ENCODE measurements around the gene PASK.

Gene PASK

DNA sequence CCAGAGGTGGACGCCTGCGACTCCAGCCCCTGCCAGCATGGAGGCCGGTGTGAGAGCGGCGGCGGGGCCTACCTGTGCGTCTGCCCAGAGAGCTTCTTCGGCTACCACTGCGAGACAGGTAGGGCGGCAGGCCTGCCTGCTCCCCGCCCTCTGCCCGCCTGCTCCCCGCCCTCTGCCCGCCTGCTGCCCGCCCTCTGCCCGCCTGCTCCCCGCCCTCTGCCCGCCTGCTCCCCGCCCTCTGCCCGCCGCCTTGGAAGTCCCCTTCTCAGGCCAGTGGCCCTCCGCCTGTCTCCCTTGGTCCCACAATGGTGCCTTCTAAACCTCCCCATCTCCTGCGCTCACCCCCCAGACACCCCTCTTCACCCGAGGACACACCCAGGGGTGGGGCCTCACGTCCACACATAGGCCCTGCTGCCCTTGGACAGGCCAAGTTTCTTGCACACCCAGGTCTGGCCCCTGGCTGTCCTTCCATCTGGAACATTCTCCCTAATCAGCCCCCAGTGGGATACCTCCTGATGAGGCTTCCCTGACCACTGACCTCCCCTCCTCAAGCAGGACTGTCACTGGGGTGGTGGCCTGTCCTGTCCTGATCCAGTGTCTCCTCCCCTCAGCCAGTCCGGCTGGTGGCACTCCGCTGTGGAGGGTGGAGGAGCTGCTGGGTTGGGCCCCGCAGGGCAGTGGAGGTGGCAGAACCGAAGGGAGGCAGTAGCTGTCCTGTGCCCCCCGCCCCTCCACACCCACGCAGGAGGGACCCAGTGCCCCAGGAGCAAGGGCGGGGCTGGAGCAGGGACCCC is 85.1 kb downstream of the PASK start:
- H3K36me3 ChIP-seq (ENCODE audit: insufficient read depth, low read depth, low read length) = no peaks in the 10 kb centered on the region
- no peaks in the 10 kb centered on the region for H3K27me3 ChIP-seq (ENCODE audit: insufficient read depth, low read length)
- no peaks in the 10 kb centered on the region for H3K9me3 ChIP-seq (ENCODE audit: insufficient read depth, low read depth, low read length)
- no peaks in the 10 kb centered on the region for H3K4me1 ChIP-seq (ENCODE audit: insufficient read depth, low read length)
- H3K4me3 ChIP-seq (ENCODE audit: low read length) = peak overlapping the region; percentile 38; the same call in 1 of the 2 replicates
- H3K27ac ChIP-seq (ENCODE audit: low read length) = no peak overlapping the region
- H3K9ac ChIP-seq (ENCODE audit: low read depth, low read length) = no peak overlapping the region

DNA sequence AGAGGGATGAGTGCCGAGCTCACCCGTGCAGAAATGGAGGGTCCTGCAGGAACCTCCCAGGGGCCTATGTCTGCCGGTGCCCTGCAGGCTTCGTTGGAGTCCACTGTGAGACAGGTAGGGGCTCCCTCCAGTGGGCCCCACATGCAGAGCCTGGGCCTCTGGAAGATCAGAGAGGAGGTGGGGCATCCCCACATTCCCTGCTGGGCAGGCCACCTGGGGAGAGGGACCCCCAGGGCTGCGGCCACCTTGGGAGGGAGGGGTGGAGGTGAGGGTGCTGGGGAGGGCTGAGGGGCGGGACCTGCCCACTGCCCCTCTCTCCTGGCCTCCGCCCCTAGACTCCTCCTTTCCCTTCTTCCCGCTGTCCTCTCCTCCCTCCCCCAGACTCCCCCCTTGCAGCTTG is 85.7 kb downstream of the PASK start:
- no peaks in the 10 kb centered on the region for H3K36me3 ChIP-seq (ENCODE audit: insufficient read depth, low read depth, low read length)
- H3K9ac ChIP-seq (ENCODE audit: low read depth, low read length) = no peak overlapping the region
- no peaks in the 10 kb centered on the region for H3K4me1 ChIP-seq (ENCODE audit: insufficient read depth, low read length)
- peak overlapping the region; percentile 38; the same call in 1 of the 2 replicates for H3K4me3 ChIP-seq (ENCODE audit: low read length)
- no peak overlapping the region for H3K27ac ChIP-seq (ENCODE audit: low read length)
- H3K27me3 ChIP-seq (ENCODE audit: insufficient read depth, low read length) = no peaks in the 10 kb centered on the region
- no peaks in the 10 kb centered on the region for H3K9me3 ChIP-seq (ENCODE audit: insufficient read depth, low read depth, low read length)

DNA sequence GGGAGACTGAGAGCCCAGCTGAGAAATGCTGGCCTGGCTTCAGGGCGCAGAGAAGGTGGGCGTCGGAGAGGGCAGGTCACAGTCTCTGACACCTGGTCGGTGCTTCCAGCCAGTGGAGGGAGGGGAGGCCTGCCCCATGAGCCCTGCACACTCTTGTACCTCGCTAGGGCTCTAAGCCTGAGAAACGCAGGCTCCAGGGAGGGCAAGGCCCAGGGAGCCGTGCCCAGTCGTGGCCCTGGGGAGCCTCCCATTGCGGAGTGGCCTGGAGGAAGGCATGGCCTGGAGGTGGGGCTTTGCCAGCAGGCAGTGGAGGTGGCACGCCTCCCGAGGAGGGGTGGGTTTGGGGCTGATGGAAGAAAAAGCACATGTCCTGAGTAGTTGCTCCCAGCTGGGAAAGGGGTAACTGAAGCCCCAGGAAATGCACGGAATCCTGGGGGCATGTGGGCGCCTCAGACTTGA is 86.2 kb downstream of the PASK start:
- H3K4me3 ChIP-seq (ENCODE audit: low read length) = no peak overlapping the region
- no peaks in the 10 kb centered on the region for H3K36me3 ChIP-seq (ENCODE audit: insufficient read depth, low read depth, low read length)
- no peaks in the 10 kb centered on the region for H3K4me1 ChIP-seq (ENCODE audit: insufficient read depth, low read length)
- no peak overlapping the region for H3K27ac ChIP-seq (ENCODE audit: low read length)
- H3K9ac ChIP-seq (ENCODE audit: low read depth, low read length) = no peak overlapping the region
- no peaks in the 10 kb centered on the region for H3K9me3 ChIP-seq (ENCODE audit: insufficient read depth, low read depth, low read length)
- no peaks in the 10 kb centered on the region for H3K27me3 ChIP-seq (ENCODE audit: insufficient read depth, low read length)

DNA sequence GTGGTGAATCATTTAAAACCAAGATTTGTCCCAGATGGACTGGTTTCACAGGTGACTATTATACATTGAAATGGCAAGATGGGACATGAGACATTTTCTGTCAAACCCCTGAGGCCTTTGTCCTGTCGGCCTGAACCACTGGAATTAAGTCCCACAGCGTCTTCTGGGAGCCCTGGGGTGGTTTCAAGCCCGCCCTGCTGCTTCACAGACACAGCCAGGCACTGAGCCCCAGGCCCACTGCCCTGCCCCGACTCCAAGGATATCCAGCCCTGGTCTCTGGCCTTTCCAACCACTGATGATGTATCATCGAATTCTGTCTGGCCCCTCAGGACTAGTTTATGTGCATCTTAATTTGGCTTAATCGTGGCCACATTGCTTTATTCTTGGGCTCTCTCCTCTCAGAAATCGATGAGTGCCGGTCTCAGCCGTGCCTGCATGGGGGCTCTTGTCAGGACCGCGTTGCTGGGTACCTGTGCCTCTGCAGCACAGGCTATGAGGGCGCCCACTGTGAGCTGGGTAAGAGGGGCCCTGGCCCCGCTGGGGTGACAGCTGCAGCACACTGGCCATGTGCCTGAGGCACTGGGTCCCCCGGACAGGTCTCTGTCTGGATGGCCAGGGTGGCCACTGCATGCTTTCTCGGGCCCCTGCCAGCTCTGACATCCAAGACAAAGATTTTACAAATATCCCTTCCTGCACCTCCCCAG is 86.7 kb downstream of the PASK start:
- Histone ChIP-seq H3K4me1 (ENCODE audit: insufficient read depth, low read length) (no peaks in the 10 kb centered on the region), H3K9ac (ENCODE audit: low read depth, low read length) (no peak overlapping the region), H3K36me3 (ENCODE audit: insufficient read depth, low read depth, low read length) (no peaks in the 10 kb centered on the region), H3K27me3 (ENCODE audit: insufficient read depth, low read length) (no peaks in the 10 kb centered on the region), H3K4me3 (ENCODE audit: low read length) (no peak overlapping the region), H3K27ac (ENCODE audit: low read length) (no peak overlapping the region), H3K9me3 (ENCODE audit: insufficient read depth, low read depth, low read length) (no peaks in the 10 kb centered on the region)

DNA sequence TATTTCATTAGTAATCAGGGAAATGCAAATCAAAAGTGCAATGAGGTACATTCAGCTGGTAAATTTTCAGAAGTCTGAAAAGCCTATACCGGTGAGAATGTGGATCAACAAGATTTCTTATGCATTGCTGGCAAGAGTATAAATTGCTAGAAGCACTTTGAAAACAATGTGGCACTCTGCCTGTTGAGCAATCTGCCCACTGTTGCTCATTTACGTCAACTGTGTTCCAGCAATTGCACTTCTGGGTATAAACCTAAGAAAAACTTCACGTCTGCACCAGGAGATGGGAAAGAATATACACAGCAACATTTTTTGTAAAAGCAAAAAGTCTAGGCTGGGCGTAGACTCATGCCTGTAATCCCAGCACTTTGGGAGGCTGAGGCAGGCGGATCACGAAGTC is 88.0 kb downstream of the PASK start:
- no peaks in the 10 kb centered on the region for H3K27me3 ChIP-seq (ENCODE audit: insufficient read depth, low read length)
- no peak overlapping the region for H3K4me3 ChIP-seq (ENCODE audit: low read length)
- no peaks in the 10 kb centered on the region for H3K4me1 ChIP-seq (ENCODE audit: insufficient read depth, low read length)
- no peak overlapping the region for H3K9ac ChIP-seq (ENCODE audit: low read depth, low read length)
- no peaks in the 10 kb centered on the region for H3K36me3 ChIP-seq (ENCODE audit: insufficient read depth, low read depth, low read length)
- H3K27ac ChIP-seq (ENCODE audit: low read length) = no peak overlapping the region
- H3K9me3 ChIP-seq (ENCODE audit: insufficient read depth, low read depth, low read length) = no peaks in the 10 kb centered on the region

Measured in iPS-20b (cell line).